Measurements from ENCODE around the gene INTS11.

INTS11 gene

DNA sequence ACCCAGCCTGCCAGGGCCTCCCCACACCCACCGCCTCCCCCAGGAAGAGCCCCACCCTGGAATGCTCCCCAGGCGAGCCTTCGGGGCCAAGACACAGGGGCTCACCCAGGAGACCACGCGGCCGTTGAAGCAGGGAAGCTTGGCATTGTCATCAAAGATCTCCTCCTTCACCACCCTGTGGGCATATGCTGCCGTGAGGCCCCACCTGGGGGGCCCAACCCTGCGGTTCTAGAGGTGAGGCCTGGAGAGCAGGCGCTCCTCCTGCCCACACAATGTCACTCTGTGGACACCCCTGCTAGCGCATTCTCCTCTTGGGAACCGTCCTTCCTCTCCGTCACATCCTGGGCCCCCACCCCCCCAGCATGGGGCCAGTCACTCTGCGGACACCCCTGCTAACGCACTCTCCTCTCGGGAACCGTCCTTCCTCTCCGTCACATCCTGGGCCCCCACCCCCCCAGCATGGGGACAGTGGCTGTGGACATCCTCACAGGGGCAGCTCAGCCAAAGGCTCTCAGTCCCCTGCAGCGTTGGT is 18.2 kb upstream of the INTS11 start:
- no peak for DNase-seq

DNA sequence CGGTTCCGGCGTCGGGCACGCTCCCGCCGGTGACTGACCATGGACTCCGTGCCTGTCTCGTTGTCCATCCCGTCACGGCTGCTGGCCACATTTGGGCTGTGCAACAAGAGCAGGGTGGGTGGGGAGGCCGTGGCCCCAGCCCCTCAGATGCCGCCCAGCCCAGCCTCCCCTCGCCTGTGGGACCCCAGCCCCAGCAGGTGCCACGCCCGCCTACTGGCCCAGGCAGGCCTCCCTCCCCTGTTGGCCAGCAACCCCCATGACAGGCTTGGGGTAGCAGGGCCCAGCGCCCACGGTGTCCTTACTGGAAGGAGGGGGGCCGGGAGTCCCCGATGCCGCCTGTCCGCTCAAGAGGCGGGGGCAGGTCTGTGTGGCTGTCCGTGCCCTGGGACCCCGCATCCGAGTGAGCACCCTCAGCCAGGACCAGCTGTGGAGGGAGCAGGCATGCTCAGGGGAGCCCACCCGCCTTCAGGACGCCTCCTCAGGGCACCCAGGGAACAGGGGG is 17.7 kb upstream of the INTS11 start:
- DNase-seq = no peak

GRCh38 chr1:1341549-1342021 is 17.1 kb upstream of the INTS11 start:
- no peak for DNase-seq

DNA sequence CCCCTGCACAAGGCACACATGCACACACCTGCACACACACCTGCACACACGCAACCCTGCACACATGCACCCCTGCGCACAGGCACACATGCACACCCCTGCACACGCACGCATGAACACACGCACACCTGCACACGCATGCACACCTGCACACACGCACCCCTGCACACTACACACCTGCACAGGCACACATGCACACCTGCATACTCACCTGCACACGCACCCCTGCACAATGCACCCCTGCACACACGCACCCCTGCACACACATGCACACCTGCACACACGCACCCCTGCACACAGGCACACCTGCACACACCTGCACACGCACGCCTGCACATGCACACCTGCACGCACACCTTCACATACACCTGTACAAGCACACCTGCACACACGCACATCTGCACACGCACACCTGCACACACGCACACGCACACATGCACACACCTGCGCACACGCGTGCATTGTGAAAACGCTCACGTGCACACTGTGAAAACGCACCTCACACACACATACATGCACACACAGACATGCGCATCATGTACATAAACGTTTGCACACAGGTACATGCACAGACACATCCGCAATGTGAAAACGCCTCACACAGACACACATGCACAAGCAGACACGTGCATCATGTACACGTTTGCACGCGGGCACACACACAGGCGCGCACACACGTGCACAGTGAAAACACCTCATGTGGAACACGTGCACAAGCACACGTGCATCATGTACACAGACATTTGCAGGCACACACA is 16.5 kb upstream of the INTS11 start:
- DNase-seq = no peak

- no peak for DNase-seq
Observed at GRCh38 chr1:1340185-1340584, 15.7 kb upstream of the INTS11 start.

DNA sequence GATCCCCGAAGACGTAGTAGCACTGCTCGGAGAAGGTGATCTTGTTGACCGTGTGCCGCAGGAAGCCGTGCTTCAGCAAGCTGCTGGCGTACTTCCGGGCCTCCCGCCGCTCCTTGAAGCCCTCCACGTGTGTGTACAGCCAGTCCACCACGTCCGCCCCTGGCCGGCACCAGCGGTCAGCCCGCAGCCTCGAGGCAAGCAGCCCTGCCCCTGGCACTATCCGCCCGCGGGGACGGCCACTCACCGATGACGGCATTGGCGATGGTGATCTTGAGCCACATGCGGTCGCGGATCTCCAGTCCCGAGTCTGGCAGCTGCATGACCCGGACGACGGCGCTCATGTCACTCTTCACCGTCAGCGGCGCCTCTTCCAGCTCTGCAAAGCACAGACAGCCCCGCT is 13.8 kb upstream of the INTS11 start:
- no peak for DNase-seq

- DNase-seq = no peak
Observed at GRCh38 chr1:1337793-1338147, 13.3 kb upstream of the INTS11 start.

DNA sequence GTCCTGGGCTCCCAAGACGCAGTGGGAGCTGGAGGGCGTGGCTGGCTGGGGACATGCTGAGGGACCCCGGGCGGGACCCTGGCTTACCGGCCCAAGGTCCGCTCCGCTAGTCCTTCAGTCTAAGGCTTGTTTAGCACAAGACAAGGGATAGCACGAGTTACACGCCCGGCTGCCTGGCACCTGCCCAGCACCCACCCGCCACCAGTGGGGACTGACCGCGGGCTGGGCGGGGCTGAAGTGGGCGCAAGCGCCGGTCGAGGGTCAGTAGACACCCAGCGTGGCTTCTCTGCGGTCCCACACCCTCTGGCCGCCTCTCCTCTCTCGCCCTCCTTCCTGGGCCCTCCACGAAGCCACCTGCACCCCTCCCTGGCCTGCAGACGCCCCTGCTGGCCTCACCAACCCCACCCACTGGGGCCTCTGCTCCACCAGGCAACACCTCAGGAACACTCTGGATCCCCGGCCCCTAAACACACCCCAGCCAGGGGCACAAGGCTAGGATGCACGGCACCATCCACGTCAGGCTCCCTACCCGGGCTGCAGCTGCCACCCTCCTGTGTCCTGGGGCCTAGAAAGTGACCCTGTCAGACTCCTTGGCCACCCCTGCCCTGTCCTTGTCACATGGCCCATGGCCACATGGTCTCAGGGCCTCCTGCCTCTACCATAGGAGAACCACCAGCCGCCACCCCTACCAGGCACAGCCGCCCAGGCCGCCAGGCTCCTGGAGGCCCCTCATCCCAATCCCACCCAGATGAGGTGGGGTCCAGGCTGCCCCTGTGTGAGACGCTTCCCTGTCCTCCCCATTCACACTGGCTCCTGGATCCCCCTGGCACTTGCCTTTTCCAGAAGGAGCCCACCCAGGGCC is 12.7 kb upstream of the INTS11 start:
- no peak for DNase-seq

DNA sequence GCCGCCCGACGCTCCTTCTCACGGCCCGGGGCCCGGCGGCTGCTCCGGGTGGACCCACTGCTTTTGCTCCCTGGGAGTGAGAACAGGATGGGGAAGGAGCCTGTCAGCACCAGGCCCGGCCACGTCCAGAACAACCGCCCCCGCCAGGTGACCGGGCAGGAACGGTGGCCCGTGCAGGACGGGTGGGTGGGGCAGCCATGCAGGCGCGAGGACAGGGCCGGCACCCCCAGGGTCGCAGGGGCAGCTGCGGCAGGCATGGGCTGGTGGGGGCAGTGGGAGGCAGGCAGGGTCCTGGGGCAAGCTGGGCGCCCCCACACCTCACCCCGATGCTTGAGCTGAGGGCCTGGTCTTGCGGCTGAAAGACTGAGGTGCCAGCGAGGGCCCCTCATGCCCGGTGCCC is 12.0 kb upstream of the INTS11 start:
- no peak for DNase-seq

GRCh38 chr1:1335792-1336248 is 11.4 kb upstream of the INTS11 start:
- DNase-seq = no peak

GRCh38 chr1:1335283-1335682 is 10.8 kb upstream of the INTS11 start:
- no peak for DNase-seq

GRCh38 chr1:1334835-1335234 is 10.4 kb upstream of the INTS11 start:
- no peak for DNase-seq

DNA sequence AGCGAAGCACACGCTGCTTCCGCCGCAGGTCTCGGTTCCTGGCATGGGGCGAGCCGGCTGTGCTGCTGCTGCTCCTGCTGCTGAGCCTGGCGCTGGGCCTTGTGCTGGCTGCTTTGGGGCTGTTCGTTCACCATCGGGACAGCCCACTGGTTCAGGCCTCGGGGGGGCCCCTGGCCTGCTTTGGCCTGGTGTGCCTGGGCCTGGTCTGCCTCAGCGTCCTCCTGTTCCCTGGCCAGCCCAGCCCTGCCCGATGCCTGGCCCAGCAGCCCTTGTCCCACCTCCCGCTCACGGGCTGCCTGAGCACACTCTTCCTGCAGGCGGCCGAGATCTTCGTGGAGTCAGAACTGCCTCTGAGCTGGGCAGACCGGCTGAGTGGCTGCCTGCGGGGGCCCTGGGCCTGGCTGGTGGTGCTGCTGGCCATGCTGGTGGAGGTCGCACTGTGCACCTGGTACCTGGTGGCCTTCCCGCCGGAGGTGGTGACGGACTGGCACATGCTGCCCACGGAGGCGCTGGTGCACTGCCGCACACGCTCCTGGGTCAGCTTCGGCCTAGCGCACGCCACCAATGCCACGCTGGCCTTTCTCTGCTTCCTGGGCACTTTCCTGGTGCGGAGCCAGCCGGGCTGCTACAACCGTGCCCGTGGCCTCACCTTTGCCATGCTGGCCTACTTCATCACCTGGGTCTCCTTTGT is 9.2 kb upstream of the INTS11 start:
- DNase-seq = no peak

- no peak for DNase-seq
Observed at GRCh38 chr1:1332774-1333480, 8.5 kb upstream of the INTS11 start.

DNA sequence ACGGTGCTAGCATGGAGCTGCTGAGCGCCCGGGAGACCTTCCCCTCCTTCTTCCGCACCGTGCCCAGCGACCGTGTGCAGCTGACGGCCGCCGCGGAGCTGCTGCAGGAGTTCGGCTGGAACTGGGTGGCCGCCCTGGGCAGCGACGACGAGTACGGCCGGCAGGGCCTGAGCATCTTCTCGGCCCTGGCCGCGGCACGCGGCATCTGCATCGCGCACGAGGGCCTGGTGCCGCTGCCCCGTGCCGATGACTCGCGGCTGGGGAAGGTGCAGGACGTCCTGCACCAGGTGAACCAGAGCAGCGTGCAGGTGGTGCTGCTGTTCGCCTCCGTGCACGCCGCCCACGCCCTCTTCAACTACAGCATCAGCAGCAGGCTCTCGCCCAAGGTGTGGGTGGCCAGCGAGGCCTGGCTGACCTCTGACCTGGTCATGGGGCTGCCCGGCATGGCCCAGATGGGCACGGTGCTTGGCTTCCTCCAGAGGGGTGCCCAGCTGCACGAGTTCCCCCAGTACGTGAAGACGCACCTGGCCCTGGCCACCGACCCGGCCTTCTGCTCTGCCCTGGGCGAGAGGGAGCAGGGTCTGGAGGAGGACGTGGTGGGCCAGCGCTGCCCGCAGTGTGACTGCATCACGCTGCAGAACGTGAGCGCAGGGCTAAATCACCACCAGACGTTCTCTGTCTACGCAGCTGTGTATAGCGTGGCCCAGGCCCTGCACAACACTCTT is 7.7 kb upstream of the INTS11 start:
- DNase-seq = no peak

DNA sequence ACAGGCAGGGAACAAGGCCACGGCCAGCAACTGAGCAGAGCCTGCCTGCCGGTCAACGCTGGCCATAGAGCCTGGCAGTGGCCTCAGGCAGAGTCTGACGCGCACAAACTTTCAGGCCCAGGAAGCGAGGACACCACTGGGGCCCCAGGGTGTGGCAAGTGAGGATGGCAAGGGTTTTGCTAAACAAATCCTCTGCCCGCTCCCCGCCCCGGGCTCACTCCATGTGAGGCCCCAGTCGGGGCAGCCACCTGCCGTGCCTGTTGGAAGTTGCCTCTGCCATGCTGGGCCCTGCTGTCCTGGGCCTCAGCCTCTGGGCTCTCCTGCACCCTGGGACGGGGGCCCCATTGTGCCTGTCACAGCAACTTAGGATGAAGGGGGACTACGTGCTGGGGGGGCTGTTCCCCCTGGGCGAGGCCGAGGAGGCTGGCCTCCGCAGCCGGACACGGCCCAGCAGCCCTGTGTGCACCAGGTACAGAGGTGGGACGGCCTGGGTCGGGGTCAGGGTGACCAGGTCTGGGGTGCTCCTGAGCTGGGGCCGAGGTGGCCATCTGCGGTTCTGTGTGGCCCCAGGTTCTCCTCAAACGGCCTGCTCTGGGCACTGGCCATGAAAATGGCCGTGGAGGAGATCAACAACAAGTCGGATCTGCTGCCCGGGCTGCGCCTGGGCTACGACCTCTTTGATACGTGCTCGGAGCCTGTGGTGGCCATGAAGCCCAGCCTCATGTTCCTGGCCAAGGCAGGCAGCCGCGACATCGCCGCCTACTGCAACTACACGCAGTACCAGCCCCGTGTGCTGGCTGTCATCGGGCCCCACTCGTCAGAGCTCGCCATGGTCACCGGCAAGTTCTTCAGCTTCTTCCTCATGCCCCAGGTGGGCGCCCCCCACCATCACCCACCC is 6.9 kb upstream of the INTS11 start, which contains the start of gene TAS1R3:
Gene TAS1R3 (plus strand): TSS at position 213 of the 898 bp plus-strand sequence. CDS start 66 bp downstream, at position 279.
- no peak for DNase-seq

GRCh38 chr1:1330366-1331067 is 6.1 kb upstream of the INTS11 start:
- no peak for DNase-seq

DNA sequence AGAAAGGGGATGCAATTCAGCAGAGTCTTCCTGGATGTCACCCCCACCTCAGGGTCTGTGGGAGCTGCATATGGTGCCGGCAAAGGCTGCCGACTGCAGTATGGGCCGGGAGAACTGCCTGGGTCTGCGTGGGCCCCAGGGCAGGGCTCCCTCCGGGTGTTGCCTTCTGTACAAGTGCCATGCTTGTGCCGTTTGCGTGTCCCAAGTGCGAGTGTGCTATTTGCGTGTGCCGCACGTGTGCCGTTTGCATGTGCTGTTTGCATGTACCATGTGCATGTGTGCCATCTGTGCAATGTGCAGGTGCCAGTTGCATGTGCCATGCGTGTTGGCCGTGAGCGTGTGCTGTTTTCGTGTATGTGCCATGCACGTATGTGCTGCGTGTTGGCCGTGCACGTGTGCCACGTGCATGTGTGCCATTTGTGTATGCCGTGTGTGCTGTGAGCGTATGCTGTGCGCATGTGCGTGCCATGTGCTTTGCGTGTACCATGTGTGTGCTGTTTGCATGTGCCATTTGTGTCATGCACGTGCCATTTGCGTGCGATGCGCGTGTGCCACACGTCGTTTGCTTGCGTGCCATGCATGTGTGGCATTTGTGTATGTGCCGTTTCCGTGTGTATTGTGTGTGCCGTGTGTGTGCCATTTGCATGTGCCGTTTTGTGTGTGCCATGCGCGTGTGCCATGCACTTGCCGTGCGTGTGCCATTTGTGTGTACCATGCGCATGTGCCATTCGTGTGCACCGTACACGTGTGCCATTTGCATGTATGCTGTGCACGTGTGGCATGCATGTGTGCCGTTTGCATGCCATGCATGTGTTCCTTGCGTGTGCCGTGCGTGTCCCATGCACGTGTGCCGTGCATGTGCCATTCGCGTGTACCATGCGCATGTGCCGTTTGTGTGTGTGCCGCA is 5.1 kb upstream of the INTS11 start:
- no peak for DNase-seq

GRCh38 chr1:1328254-1328653 is 3.8 kb upstream of the INTS11 start:
- no peak for DNase-seq
